HepG2 (cell line): ENCODE data around the gene DERL2. TPM values are rescaled to one million over a fixed set of nuclear protein-coding genes. Genes with fewer than 3 reads are reported as not detected.

Source experiments
- HDAC2 ChIP-seq: sonication (generic); formaldehyde crosslinking; IDR thresholded peaks from 2 replicates; pipeline ENCODE4 v1.4.0; 2020; ENCODE audit warnings: missing genetic modification reagents
- PHF8 ChIP-seq: sonication (generic); formaldehyde crosslinking; IDR thresholded peaks from 2 replicates; pipeline ENCODE4 v1.5.0; 2020; ENCODE audit warnings: missing genetic modification reagents
- POGK ChIP-seq: sonication (generic); formaldehyde crosslinking; conservative IDR thresholded peaks from 2 replicates; pipeline ENCODE4 v1.8.0; 2022; ENCODE audit warnings: mild to moderate bottlenecking, moderate library complexity, missing genetic modification reagents
- THAP7 ChIP-seq: sonication (generic); formaldehyde crosslinking; IDR thresholded peaks from 2 replicates; pipeline ENCODE4 v1.8.1; 2023; ENCODE audit warnings: mild to moderate bottlenecking, missing genetic modification reagents
- U2AF2 ChIP-seq: fragments of 200-400 bp; formaldehyde crosslinking; IDR thresholded peaks from 2 replicates; pipeline ENCODE4 v1.6.1; 2017; ENCODE audit warnings: low read depth, mild to moderate bottlenecking, low read length
- ZNF710 ChIP-seq: sonication (generic); formaldehyde crosslinking; IDR thresholded peaks from 2 replicates; pipeline ENCODE4 v1.5.0; 2020; ENCODE audit warnings: mild to moderate bottlenecking, missing genetic modification reagents, borderline replicate concordance
- polyA plus RNA-seq, 8 experiments: library from polyadenylated mRNA; depleted of rRNA in 3 of 8; stranded (reverse) in 7 of 8; unstranded in 1 of 8; fragments of >200 nt; fragmentation: Illumina TruSeq in 4 of 8; extraction: Trizol in 4 of 8; gene quantifications; 2 replicates each; pipeline versions ENCODE4 v1.2.1 to v1.2.3, GENCODE V29; 2011 to 2016; ENCODE audit warnings: low read depth in 4 of 8, missing spikeins in 1 of 8, mixed read lengths in 1 of 8; ENCODE audit not compliant: insufficient read depth in 1 of 8
- total RNA-seq, 5 experiments: library from RNA; depleted of rRNA; stranded (reverse); fragments of >200 nt; fragmentation: Illumina TruSeq; extraction: Trizol; gene quantifications; 2 replicates each; pipeline ENCODE4 v1.2.3, GENCODE V29; 2016; ENCODE audit warnings: low read depth in 1 of 5
- TF ChIP-seq, protein P1 (sequence below), 2 experiments: fragments of 450-650 bp in 1 of 2; sonication (generic) in 1 of 2; formaldehyde crosslinking in 1 of 2; IDR thresholded peaks; 2 replicates each; pipeline versions ENCODE4 v1.6.1 to v1.8.0; 2016 to 2022; ENCODE audit warnings: antibody characterized with exemption in 1 of 2, mild to moderate bottlenecking in 1 of 2, missing genetic modification reagents in 1 of 2
- TF ChIP-seq, protein P2 (sequence below): sonication (generic); formaldehyde crosslinking; IDR thresholded peaks from 2 replicates; pipeline ENCODE4 v1.9.0; 2022; ENCODE audit warnings: low read depth, missing genetic modification reagents
- TF ChIP-seq, protein P3 (sequence below), 2 experiments: fragments of 450-650 bp in 1 of 2; sonication (generic) in 1 of 2; formaldehyde crosslinking; IDR thresholded peaks; 2 replicates each; pipeline versions ENCODE4 v1.5.0 to v1.8.0; 2020 to 2022; ENCODE audit warnings: mild to moderate bottlenecking in 1 of 2, missing genetic modification reagents in 1 of 2

The DERL2 gene
- total and polyA plus RNA-seq, 2 of the 13 experiments (the other 11 are each of a cell fraction or from before 2014, with no cell fraction given): 59.3 to 65.2 TPM

- TF ChIP-seq, protein P1, sequence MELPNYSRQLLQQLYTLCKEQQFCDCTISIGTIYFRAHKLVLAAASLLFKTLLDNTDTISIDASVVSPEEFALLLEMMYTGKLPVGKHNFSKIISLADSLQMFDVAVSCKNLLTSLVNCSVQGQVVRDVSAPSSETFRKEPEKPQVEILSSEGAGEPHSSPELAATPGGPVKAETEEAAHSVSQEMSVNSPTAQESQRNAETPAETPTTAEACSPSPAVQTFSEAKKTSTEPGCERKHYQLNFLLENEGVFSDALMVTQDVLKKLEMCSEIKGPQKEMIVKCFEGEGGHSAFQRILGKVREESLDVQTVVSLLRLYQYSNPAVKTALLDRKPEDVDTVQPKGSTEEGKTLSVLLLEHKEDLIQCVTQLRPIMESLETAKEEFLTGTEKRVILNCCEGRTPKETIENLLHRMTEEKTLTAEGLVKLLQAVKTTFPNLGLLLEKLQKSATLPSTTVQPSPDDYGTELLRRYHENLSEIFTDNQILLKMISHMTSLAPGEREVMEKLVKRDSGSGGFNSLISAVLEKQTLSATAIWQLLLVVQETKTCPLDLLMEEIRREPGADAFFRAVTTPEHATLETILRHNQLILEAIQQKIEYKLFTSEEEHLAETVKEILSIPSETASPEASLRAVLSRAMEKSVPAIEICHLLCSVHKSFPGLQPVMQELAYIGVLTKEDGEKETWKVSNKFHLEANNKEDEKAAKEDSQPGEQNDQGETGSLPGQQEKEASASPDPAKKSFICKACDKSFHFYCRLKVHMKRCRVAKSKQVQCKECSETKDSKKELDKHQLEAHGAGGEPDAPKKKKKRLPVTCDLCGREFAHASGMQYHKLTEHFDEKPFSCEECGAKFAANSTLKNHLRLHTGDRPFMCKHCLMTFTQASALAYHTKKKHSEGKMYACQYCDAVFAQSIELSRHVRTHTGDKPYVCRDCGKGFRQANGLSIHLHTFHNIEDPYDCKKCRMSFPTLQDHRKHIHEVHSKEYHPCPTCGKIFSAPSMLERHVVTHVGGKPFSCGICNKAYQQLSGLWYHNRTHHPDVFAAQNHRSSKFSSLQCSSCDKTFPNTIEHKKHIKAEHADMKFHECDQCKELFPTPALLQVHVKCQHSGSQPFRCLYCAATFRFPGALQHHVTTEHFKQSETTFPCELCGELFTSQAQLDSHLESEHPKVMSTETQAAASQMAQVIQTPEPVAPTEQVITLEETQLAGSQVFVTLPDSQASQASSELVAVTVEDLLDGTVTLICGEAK (IDR thresholded peaks at IDR 0.05): no peak
- TF ChIP-seq, protein P1 (CRISPR knock-in tag; IDR thresholded peaks at IDR 0.05): peak; percentile 50; the same call in 1 of the 2 replicates
- TF ChIP-seq, protein P2, sequence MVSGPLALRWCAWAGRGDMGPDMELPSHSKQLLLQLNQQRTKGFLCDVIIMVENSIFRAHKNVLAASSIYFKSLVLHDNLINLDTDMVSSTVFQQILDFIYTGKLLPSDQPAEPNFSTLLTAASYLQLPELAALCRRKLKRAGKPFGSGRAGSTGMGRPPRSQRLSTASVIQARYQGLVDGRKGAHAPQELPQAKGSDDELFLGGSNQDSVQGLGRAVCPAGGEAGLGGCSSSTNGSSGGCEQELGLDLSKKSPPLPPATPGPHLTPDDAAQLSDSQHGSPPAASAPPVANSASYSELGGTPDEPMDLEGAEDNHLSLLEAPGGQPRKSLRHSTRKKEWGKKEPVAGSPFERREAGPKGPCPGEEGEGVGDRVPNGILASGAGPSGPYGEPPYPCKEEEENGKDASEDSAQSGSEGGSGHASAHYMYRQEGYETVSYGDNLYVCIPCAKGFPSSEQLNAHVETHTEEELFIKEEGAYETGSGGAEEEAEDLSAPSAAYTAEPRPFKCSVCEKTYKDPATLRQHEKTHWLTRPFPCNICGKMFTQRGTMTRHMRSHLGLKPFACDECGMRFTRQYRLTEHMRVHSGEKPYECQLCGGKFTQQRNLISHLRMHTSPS (CRISPR knock-in tag): no peak
- TF ChIP-seq HDAC2 (CRISPR knock-in tag) (no peak), U2AF2 (no peak), POGK (CRISPR knock-in tag) (peak; percentile 63), PHF8 (CRISPR knock-in tag) (peak; percentile 48), THAP7 (CRISPR knock-in tag) (no peak), ZNF710 (CRISPR knock-in tag) (no peak)
- TF ChIP-seq, protein P3, sequence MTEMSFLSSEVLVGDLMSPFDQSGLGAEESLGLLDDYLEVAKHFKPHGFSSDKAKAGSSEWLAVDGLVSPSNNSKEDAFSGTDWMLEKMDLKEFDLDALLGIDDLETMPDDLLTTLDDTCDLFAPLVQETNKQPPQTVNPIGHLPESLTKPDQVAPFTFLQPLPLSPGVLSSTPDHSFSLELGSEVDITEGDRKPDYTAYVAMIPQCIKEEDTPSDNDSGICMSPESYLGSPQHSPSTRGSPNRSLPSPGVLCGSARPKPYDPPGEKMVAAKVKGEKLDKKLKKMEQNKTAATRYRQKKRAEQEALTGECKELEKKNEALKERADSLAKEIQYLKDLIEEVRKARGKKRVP (CRISPR knock-in tag; IDR thresholded peaks at IDR 0.05): 0 out of 4 replicates have a peak, but pooled peaks of 1 of the 2 experiments have one; percentile 9
Observed at GRCh38 chr17:5500589-5501391, 14.8 kb upstream of the DERL2 start (continued).
